Muscle layer of duodenum (tissue), 2 donors: Measurements from ENCODE around the gene ADGRE1.

Source experiments
- H3K27ac ChIP-seq: one replicate; pipeline ENCODE4 v1.7.0; 2013; ENCODE audit warnings: mild to moderate bottlenecking, low read length
- H3K27me3 ChIP-seq: one replicate; pipeline ENCODE4 v1.7.0; 2013; ENCODE audit warnings: low read depth, mild to moderate bottlenecking, control low read depth, low read length
- H3K36me3 ChIP-seq, 2 donors: one replicate each; pipeline ENCODE4 v1.7.0; 2013; ENCODE audit warnings: low read length in 2 of 2, control low read depth in 1 of 2, mild to moderate bottlenecking in 1 of 2; ENCODE audit not compliant: insufficient read depth in 2 of 2, control insufficient read depth in 1 of 2
- H3K4me1 ChIP-seq, 2 donors: one replicate each; pipeline ENCODE4 v1.7.0; 2013; ENCODE audit warnings: low read length in 2 of 2, mild to moderate bottlenecking in 2 of 2, control low read depth in 1 of 2, moderate library complexity in 1 of 2; ENCODE audit not compliant: insufficient read depth in 2 of 2, control insufficient read depth in 1 of 2
- H3K4me3 ChIP-seq, 2 donors: one replicate each; pipeline ENCODE4 v1.7.0; 2013; ENCODE audit warnings: low read length in 2 of 2, low read depth in 1 of 2, mild to moderate bottlenecking in 1 of 2
- H3K9me3 ChIP-seq, 2 donors: one replicate each; pipeline ENCODE4 v1.7.0; 2013; ENCODE audit warnings: low read length in 2 of 2, control low read depth in 1 of 2, mild to moderate bottlenecking in 1 of 2; ENCODE audit not compliant: control insufficient read depth in 1 of 2
- donor health status: healthy.

ADGRE1 gene, protein sequence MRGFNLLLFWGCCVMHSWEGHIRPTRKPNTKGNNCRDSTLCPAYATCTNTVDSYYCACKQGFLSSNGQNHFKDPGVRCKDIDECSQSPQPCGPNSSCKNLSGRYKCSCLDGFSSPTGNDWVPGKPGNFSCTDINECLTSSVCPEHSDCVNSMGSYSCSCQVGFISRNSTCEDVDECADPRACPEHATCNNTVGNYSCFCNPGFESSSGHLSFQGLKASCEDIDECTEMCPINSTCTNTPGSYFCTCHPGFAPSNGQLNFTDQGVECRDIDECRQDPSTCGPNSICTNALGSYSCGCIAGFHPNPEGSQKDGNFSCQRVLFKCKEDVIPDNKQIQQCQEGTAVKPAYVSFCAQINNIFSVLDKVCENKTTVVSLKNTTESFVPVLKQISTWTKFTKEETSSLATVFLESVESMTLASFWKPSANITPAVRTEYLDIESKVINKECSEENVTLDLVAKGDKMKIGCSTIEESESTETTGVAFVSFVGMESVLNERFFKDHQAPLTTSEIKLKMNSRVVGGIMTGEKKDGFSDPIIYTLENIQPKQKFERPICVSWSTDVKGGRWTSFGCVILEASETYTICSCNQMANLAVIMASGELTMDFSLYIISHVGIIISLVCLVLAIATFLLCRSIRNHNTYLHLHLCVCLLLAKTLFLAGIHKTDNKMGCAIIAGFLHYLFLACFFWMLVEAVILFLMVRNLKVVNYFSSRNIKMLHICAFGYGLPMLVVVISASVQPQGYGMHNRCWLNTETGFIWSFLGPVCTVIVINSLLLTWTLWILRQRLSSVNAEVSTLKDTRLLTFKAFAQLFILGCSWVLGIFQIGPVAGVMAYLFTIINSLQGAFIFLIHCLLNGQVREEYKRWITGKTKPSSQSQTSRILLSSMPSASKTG

GRCh38 chr19:6887316-6887715 lies at the start of gene ADGRE1:
Gene ADGRE1, plus strand, starts transcription at chr19:6887579. Its CDS starts 30 bp downstream, at chr19:6887609.
- no peak within 1 kb of the TSS for H3K4me3 ChIP-seq
- no peak within 1 kb of the TSS for H3K27ac ChIP-seq
- H3K9me3 ChIP-seq, result peaks cover 6 to 11% of the 10 kb centered on the region in 2 donors
- no peaks in the 10 kb centered on the region for H3K4me1 ChIP-seq
- no peaks in the 10 kb centered on the region for H3K27me3 ChIP-seq
- H3K36me3 ChIP-seq, result no peaks in the 10 kb centered on the region

DNA sequence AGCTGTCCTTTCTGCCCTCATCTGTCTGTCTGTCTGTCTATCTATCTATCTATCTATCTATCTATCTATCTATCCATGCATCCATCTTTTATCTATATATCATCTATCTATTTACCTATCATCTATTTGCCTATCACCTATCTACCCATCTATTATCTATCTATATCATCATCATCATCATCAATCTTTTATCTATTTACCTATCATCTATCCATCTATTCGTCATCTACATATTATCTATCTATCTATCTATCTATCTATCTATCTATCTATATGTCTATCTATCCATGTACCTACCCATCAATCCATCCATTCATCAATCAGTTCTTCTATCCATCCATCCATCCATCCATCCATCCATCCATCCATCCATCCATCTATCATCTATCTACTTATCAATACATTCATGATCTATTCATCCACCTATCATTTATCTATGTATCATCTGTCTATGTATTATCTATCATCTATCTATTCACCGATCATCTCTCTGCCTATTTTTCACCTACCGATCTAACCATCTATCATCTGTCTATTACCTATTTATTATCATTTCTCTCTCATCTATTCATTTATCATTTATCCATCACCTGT lies 49.2 kb upstream of the ADGRE1 start:
- Histone ChIP-seq H3K36me3 (no peaks in the 10 kb centered on the region), H3K9me3 (peaks cover 0 to 3% of the 10 kb centered on the region in 2 donors)

GRCh38 chr19:6842871-6843607 lies 44.3 kb upstream of the ADGRE1 start:
- Histone ChIP-seq H3K27me3 (no peaks in the 10 kb centered on the region), H3K27ac (no peak overlapping the region), H3K4me3 (no peak overlapping the region), H3K9me3 (no peaks in the 10 kb centered on the region), H3K36me3 (no peaks in the 10 kb centered on the region), H3K4me1 (no peaks in the 10 kb centered on the region)

More for the DNA sequence above, 49.2 kb upstream of the ADGRE1 start:
- H3K4me3 ChIP-seq, result no peak overlapping the region
- no peaks in the 10 kb centered on the region for H3K27me3 ChIP-seq
- no peaks in the 10 kb centered on the region for H3K4me1 ChIP-seq
- no peak overlapping the region for H3K27ac ChIP-seq

- no peaks in the 10 kb centered on the region for H3K36me3 ChIP-seq
- H3K4me1 ChIP-seq, result no peaks in the 10 kb centered on the region
- no peaks in the 10 kb centered on the region for H3K27me3 ChIP-seq
- no peaks in the 10 kb centered on the region for H3K9me3 ChIP-seq
- H3K4me3 ChIP-seq, result no peak overlapping the region
- H3K27ac ChIP-seq, result no peak overlapping the region
Measured at GRCh38 chr19:6847828-6848200, 39.6 kb upstream of the ADGRE1 start.

DNA sequence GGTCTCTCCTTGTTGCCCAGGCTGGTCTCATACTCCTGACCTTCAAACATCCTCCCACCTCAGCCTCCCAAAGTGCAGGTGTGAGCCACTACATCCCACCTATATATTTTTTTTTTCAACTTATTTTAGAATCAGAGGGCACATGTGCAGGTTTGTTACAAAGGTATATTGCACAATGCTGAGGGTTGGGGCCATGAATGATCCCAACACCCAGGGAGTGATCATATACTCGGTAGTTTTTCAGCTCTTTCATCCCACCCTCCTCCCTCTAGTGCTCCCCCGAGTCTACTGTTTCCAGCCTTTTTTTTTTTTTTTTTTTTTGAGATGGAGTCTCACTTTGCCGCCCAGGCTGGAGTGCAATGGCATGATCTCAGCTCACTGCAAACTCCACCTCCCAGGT lies 38.4 kb upstream of the ADGRE1 start:
- Histone ChIP-seq H3K9me3 (no peaks in the 10 kb centered on the region), H3K4me3 (no peak overlapping the region), H3K36me3 (no peaks in the 10 kb centered on the region), H3K4me1 (no peaks in the 10 kb centered on the region), H3K27me3 (no peaks in the 10 kb centered on the region), H3K27ac (no peak overlapping the region)

DNA sequence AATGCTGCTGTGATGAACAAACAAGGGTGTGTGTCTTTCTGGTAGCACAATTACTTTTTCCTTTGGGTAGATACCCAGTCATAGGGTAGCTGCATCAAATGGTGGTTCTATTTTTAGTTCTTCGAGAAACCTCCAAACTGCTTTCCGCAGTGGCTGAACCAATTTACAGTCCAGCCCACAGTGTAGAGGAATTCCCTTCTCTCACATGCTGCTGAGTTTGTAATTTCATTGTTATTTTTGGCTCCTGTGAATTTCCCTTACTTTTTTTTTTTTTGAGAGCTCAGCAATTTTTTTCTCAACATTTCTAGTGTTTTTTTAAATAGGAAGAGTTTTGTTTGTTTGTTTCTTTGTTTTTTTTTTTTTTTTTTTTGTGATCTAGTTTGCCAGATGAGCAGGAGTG lies 37.5 kb upstream of the ADGRE1 start:
- no peaks in the 10 kb centered on the region for H3K27me3 ChIP-seq
- no peak overlapping the region for H3K27ac ChIP-seq
- H3K36me3 ChIP-seq, result no peaks in the 10 kb centered on the region
- H3K9me3 ChIP-seq, result no peaks in the 10 kb centered on the region
- H3K4me1 ChIP-seq, result no peaks in the 10 kb centered on the region
- no peak overlapping the region for H3K4me3 ChIP-seq

DNA sequence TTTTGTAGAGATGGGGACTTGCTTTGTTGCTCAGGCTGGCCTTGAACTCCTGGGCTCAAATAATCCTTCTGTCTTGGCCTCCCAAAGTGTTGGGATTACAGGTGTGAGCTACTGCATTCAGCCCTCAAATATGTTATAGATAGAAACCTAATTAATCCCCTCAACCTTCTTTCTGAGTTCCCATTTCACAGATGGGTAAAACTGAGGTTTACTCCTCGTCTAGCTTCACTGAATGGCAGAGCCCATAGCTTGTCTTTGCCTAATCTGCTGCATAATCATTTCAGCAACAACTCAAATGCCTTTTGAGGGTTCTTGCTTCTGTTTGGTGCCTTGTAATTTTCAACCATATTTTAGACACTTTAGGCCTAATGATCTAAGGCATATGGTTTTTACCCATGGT lies 36.0 kb upstream of the ADGRE1 start:
- Histone ChIP-seq H3K4me3 (no peak overlapping the region), H3K27ac (no peak overlapping the region)

GRCh38 chr19:6852001-6852400 lies 35.4 kb upstream of the ADGRE1 start:
- no peak overlapping the region for H3K4me3 ChIP-seq
- H3K9me3 ChIP-seq, result no peaks in the 10 kb centered on the region
- H3K4me1 ChIP-seq, result no peaks in the 10 kb centered on the region
- H3K36me3 ChIP-seq, result no peaks in the 10 kb centered on the region
- no peak overlapping the region for H3K27ac ChIP-seq
- H3K27me3 ChIP-seq, result no peaks in the 10 kb centered on the region

More for the DNA sequence above, 36.0 kb upstream of the ADGRE1 start:
- no peaks in the 10 kb centered on the region for H3K36me3 ChIP-seq
- H3K27me3 ChIP-seq, result no peaks in the 10 kb centered on the region
- H3K4me1 ChIP-seq, result no peaks in the 10 kb centered on the region
- H3K9me3 ChIP-seq, result no peaks in the 10 kb centered on the region

GRCh38 chr19:6853868-6854267 lies 33.5 kb upstream of the ADGRE1 start:
- Histone ChIP-seq H3K27me3 (no peaks in the 10 kb centered on the region), H3K36me3 (no peaks in the 10 kb centered on the region), H3K4me3 (no peak overlapping the region), H3K9me3 (no peaks in the 10 kb centered on the region), H3K4me1 (no peaks in the 10 kb centered on the region), H3K27ac (no peak overlapping the region)

DNA sequence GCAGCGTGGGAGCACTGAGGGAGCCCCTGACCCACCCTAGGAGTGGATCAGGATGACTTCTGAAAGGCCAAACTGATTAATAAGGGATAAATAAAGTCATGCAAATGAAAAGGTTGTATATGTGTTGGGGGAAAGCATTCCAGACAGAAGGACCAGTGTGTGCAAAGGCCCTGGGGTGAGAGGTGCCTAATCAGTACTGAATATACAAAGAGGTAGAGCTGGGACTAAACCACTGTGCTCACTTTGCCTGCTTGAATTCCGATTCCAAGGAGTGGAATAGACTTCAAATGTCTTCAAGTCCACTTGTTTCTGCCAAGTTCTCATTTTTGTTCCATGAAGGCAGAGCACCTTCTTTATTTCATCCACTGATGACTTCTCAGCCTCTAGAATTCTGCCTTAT lies 32.6 kb upstream of the ADGRE1 start:
- Histone ChIP-seq H3K4me1 (no peaks in the 10 kb centered on the region), H3K4me3 (no peak overlapping the region), H3K27me3 (no peaks in the 10 kb centered on the region), H3K36me3 (no peaks in the 10 kb centered on the region), H3K27ac (no peak overlapping the region), H3K9me3 (no peaks in the 10 kb centered on the region)
